Colon (tissue), 2 donors: ENCODE data around the gene AP1G1.
"Not testable (repeated sequence)": the region's sequence is repeated elsewhere in the genome, so short reads cannot be mapped to it uniquely, and the experiment has no call there.

Experiments used
- FAIRE-seq: peaks from 2 replicates; lab custom pipeline; 2012; peaks lifted over from hg19 to GRCh38; lab: Jason Lieb, UNC
- donor health status: control.
- donor health status: control.

The AP1G1 gene

DNA sequence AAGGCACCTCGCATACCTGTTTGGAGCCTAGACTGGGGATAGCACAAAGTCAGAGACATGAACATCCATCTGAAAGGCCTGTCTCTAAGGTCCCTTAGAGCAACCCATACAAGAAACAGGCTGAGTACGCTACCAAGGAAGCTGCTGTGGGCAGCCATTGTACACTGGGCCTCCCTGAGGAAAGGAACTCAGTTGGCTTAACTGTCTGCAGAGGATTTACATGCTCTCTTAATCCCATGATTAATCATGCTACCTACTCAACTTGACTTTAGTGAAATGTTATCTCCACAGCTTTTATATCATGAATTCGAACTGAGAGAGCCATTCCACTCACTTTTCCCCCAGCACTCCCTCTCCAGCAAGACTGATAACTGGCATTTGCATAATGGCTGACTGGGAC is 110.1 kb downstream of the AP1G1 start:
- FAIRE-seq = no peak

DNA sequence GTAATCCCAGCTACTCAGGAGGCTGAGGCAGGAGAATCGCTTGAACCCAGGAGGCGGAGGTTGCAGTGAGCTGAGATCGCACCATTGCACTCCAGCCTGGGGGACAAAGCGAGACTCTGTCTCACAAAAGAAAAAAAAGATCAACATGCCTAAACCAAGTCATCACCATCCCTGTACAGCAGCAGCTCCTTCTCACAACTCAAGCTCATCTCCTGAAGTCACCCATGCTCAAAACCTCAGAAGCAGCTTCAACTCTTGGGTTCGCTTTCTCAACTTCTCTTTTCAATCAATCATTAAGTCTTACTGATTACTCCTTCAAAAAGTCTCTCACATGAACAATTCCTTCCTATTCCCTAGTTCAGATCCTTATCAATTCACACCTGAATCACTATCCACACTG is 115.5 kb downstream of the AP1G1 start:
- no peak for FAIRE-seq

DNA sequence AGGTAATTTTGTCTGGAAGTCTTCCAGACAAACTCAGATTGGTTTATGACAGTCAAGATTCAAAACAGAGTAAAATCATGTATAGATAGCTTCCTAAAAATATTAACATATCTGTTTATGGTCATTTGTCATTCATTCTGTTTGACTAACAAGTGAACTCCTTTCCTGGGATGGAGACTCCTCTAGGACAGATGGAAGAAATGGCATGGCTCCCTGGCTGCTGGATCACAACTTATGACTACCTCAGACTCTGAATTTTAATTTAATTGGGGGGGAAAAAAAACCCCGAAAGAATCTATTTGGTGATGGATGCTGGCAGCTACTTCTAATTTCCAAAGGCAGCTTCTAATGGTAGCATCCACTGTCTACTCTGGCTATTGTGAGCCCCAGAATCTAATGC is 118.7 kb downstream of the AP1G1 start:
- no peak for FAIRE-seq

DNA sequence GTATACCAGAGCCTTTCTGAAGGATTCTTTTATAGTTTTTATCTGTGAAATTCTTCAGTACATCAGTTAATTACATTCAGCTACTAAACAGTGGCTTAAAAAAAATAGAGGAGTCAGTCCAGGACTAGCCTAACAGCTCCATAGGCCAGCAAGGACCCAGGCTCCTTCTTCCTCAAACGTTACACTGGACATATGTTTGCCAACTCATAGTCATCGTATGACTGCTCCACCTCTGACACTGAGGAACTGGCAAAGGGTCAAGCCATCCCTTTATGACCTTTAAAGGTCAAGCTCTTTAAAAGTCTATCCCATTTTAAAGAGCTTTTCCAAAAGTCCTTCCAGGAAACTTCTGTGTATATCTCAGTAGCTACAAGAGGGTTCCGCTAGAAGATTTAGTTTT is 120.8 kb downstream of the AP1G1 start:
- FAIRE-seq = no peak

DNA sequence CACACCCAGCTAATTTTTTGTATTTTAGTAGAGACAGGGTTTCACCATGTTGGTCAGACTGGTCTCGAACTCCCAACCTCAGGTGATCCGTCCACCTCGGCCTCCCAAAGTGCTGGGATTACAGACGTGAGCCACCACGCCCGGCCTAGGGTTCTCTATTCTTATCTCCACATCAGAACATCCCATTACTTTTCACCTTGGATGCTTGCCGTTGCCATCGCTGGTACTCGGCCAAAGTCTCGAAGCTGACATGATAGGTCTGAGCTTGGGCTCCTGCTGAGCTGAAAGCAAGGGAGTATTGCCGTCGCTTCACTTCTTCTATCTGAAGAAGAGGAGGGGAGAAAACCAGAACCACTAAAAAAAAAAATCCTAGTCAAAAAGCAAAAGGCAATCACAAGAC is 124.4 kb downstream of the AP1G1 start:
- not testable (repeated sequence) for FAIRE-seq

DNA sequence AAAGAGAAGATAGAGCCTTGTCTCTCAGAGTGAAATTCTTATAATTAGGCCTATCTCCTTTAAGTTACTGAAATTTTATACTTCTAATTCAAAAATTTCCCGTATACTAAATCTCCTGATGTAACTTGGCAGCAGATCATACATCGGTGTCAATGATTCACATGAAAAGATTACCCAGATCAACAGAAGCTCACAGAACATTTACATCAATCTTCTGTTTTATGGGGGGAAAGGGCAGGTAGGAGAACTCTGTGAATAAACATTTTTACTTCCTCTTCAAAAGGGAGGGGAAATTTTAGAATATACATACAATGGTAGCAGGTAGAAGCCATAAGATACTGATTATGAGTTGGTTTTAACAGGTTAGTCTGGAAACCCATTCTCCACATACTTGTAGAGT is 127.3 kb downstream of the AP1G1 start:
- FAIRE-seq = no peak
